GM12878 (cell line): ENCODE measurements around the gene GPR17. TPM values are rescaled to one million over a fixed set of nuclear protein-coding genes. Genes with fewer than 3 reads are reported as not detected.

Experiments
- ATAC-seq: fragments of 200-7000 bp; cut with Tn5 transposase; 3 replicates; pipeline ENCODE4 v1.9.1; 2020; ENCODE audit warnings: mild to moderate bottlenecking, moderate library complexity
- BruUV-seq: library from RNA; stranded (reverse); fragments of 400-500 nt; replicated peaks from 2 replicates; lab custom pipeline; 2021; lab: Mats Ljungman, UMichigan
- CTCF ChIA-PET: fragments of 300-600 bp; sonication (Branson Sonifier 250); formaldehyde crosslinking; extraction: SDS; loops from one replicate; lab custom pipeline; 2021; ENCODE audit warnings: inconsistent platforms; lab: Yijun Ruan, JAX
- POLR2A ChIA-PET: fragments of 350-600 bp; formaldehyde crosslinking; extraction: SDS; loops from one replicate; lab custom pipeline; 2021; ENCODE audit warnings: inconsistent platforms; lab: Charles Lee
- RAD21 ChIA-PET: fragments of 300-600 bp; sonication (Branson Sonifier 250); formaldehyde crosslinking; loops from one replicate; lab custom pipeline; 2023; ENCODE audit warnings: antibody characterized with exemption; ENCODE audit not compliant: unreplicated experiment; lab: Charles Lee
- SMC1A ChIA-PET: fragments of 300-600 bp; sonication (Branson Sonifier 250); formaldehyde crosslinking; loops from one replicate; lab custom pipeline; 2023; ENCODE audit not compliant: unreplicated experiment, uncharacterized antibody; lab: Charles Lee
- DNase-seq: peaks from one replicate; pipeline ENCODE4 v3.0.0-alpha.2; 2011; ENCODE audit warnings: low read depth, low spot score
- FAIRE-seq: peaks from 3 replicates; lab custom pipeline; 2011; peaks lifted over from hg19 to GRCh38; lab: Jason Lieb, UNC
- H2AFZ ChIP-seq: 2 replicates; pipeline ENCODE4 v1.6.0; 2011; ENCODE audit warnings: low read depth, low read length, control low read depth; ENCODE audit not compliant: control insufficient read depth
- H3K27ac ChIP-seq: 2 replicates; pipeline ENCODE4 v1.5.1; 2011; ENCODE audit warnings: control low read depth; ENCODE audit not compliant: control insufficient read depth, insufficient read depth
- H3K27me3 ChIP-seq, 2 experiments: replicated peaks in 1 of 2; 2 replicates each; pipeline versions ENCODE4 v1.6.0 to v1.6.1; 2011; ENCODE audit warnings: low read length in 1 of 2; ENCODE audit not compliant: control insufficient read depth in 2 of 2, insufficient read depth in 2 of 2
- H3K36me3 ChIP-seq, 2 experiments: 2 replicates each; pipeline ENCODE4 v1.5.1; 2011; ENCODE audit warnings: low read length in 1 of 2; ENCODE audit not compliant: control insufficient read depth in 2 of 2, insufficient read depth in 2 of 2
- H3K4me1 ChIP-seq: 2 replicates; pipeline ENCODE4 v1.6.1; 2011; ENCODE audit warnings: mild to moderate bottlenecking, low read length, moderate library complexity, mixed read lengths; ENCODE audit not compliant: control insufficient read depth, insufficient read depth
- H3K4me2 ChIP-seq: 2 replicates; pipeline ENCODE4 v1.6.0; 2011; ENCODE audit warnings: control low read depth; ENCODE audit not compliant: control insufficient read depth, insufficient read depth
- H3K4me3 ChIP-seq: fragments of 200-600 bp; sonication (generic); 2 replicates; pipeline ENCODE4 v1.5.1; 2016
- H3K79me2 ChIP-seq: 2 replicates; pipeline ENCODE4 v1.6.0; 2011; ENCODE audit warnings: low read length; ENCODE audit not compliant: control insufficient read depth, insufficient read depth
- H3K9ac ChIP-seq: 2 replicates; pipeline ENCODE4 v1.8.0; 2011; ENCODE audit warnings: low read length, control low read depth, mixed read lengths; ENCODE audit not compliant: control insufficient read depth, insufficient read depth
- H3K9me3 ChIP-seq: replicated peaks from 3 replicates; pipeline ENCODE4 v1.5.1; 2011; ENCODE audit warnings: mild to moderate bottlenecking, low read length; ENCODE audit not compliant: control insufficient read depth, insufficient read depth
- H4K20me1 ChIP-seq: 2 replicates; pipeline ENCODE4 v1.6.0; 2011; ENCODE audit not compliant: control insufficient read depth, insufficient read depth
- ESRRA ChIP-seq: IDR thresholded peaks from 2 replicates; pipeline ENCODE4 v1.6.1; 2012; ENCODE audit warnings: mild to moderate bottlenecking, low read length, improper control_type of control experiment
- GATAD2B ChIP-seq: fragments of 450-650 bp; conservative IDR thresholded peaks from 2 replicates; pipeline ENCODE4 v1.6.1; 2017; ENCODE audit warnings: low read depth, mild to moderate bottlenecking, moderate library complexity
- HDAC6 ChIP-seq: fragments of 200-600 bp; sonication (generic); IDR thresholded peaks from one replicate; pipeline ENCODE4 v1.8.0; 2017; ENCODE audit warnings: antibody characterized with exemption; ENCODE audit not compliant: unreplicated experiment
- NFYA ChIP-seq: IDR thresholded peaks from 2 replicates; pipeline ENCODE4 v1.6.1; 2011; ENCODE audit warnings: low read depth, mild to moderate bottlenecking, low read length, improper control_type of control experiment, borderline replicate concordance
- NR2C1 ChIP-seq: fragments of 450-650 bp; IDR thresholded peaks from 2 replicates; pipeline ENCODE4 v1.6.1; 2017; ENCODE audit warnings: antibody characterized with exemption, mild to moderate bottlenecking, moderate library complexity
- POLR2AphosphoS2 ChIP-seq: IDR thresholded peaks from 2 replicates; pipeline ENCODE4 v1.6.1; 2011; ENCODE audit warnings: low read depth, mild to moderate bottlenecking, low read length, improper control_type of control experiment, moderate library complexity
- RAD21 ChIP-seq: IDR thresholded peaks from 2 replicates; pipeline ENCODE4 v1.6.1; 2011; ENCODE audit warnings: mild to moderate bottlenecking, low read depth, low read length, moderate library complexity; ENCODE audit not compliant: insufficient read depth
- RB1 ChIP-seq: fragments of 450-650 bp; formaldehyde crosslinking; IDR thresholded peaks from 2 replicates; pipeline ENCODE4 v1.6.1; 2017; ENCODE audit warnings: mild to moderate bottlenecking, borderline replicate concordance
- TBL1XR1 ChIP-seq: IDR thresholded peaks from 2 replicates; pipeline ENCODE4 v1.6.1; 2012; ENCODE audit warnings: low read depth, low read length, improper control_type of control experiment
- USF1 ChIP-seq: IDR thresholded peaks from 2 replicates; pipeline ENCODE4 v1.6.1; 2011; ENCODE audit warnings: borderline replicate concordance, low read depth, mild to moderate bottlenecking, moderate library complexity, mixed read lengths, low read length; ENCODE audit not compliant: insufficient read depth; ENCODE audit errors: extremely low read length
- YBX1 ChIP-seq: fragments of 450-650 bp; IDR thresholded peaks from 2 replicates; pipeline ENCODE4 v1.6.1; 2016; ENCODE audit warnings: antibody characterized with exemption
- WGBS: methylation state at CpG from one replicate; pipeline ENCODE4 v1.1.6; 2016; ENCODE audit warnings: low lambda C conversion rate; ENCODE audit not compliant: insufficient replicate concordance, insufficient coverage; ENCODE audit errors: missing lambda C conversion rate; 5-methylcytosine and 5-hydroxymethylcytosine counted together
- in situ Hi-C: fragments of 300-500 bp; cut with MboI; formaldehyde crosslinking; loops from 9 replicates; pipeline ENCODE4 v1.14.3; 2018; ENCODE audit warnings: mixed read lengths
- intact Hi-C: fragments of 100-400 bp; cut with micrococcal nuclease; formaldehyde crosslinking; loops from one replicate; pipeline ENCODE4 v1.14.2; 2022; ENCODE audit not compliant: unreplicated experiment
- polyA plus RNA-seq, 11 experiments: library from polyadenylated mRNA; depleted of rRNA in 4 of 11; unstranded in 6 of 11; stranded (reverse) in 5 of 11; fragments of >200 nt; fragmentation: Nextera tagmentation in 4 of 11; fragmentation: Illumina TruSeq in 1 of 11; extraction: Ambion mirVana in 4 of 11; extraction: Trizol in 1 of 11; gene quantifications; 1 replicate in 1 of 11; 2 replicates in 10 of 11; pipeline versions ENCODE4 v1.2.1 to v1.2.3, GENCODE V29; 2011 to 2016; ENCODE audit warnings: inconsistent platforms in 2 of 11, missing spikeins in 2 of 11, low read depth in 1 of 11
- total RNA-seq, 4 experiments: library from RNA; depleted of rRNA in 3 of 4; stranded (reverse); fragments of >200 nt in 3 of 4; fragmentation: Illumina TruSeq in 1 of 4; extraction: Trizol in 1 of 4; gene quantifications; 2 replicates each; pipeline versions ENCODE4 v1.2.1 to v1.2.3, GENCODE V29; 2013 to 2021
- TF ChIP-seq, protein P1 (sequence below): fragments of 450-650 bp; IDR thresholded peaks from 2 replicates; pipeline ENCODE4 v1.6.1; 2014; ENCODE audit warnings: mild to moderate bottlenecking

Gene GPR17
- total and polyA plus RNA-seq, 10 of the 15 experiments (the other 5 are each of a cell fraction or from before 2014, with no cell fraction given) = not detected

GRCh38 chr2:127685410-127686080 lies 39.6 kb downstream of the GPR17 start:
- ChIA-PET CTCF (interaction anchor here (0.7 kb wide), 1 partner anchor 94 kb away, joined by 3 read pairs; no protein-coding TSS in a partner anchor), RAD21 (no interaction called here), SMC1A (no interaction called here), POLR2A (no interaction called here)
- H3K9ac ChIP-seq = no peak overlapping the region
- peaks cover 0 to 2% of the 10 kb centered on the region in 2 experiments; a peak in 2 of 4 replicates for H3K27me3 ChIP-seq
- BruUV-seq = no TSS peak
- no peaks in the 10 kb centered on the region for H4K20me1 ChIP-seq
- no peaks in the 10 kb centered on the region for H3K4me1 ChIP-seq
- DNase-seq = no peak
- 32% methylated on average over 8 of the region's 8 CpGs for WGBS
- H3K79me2 ChIP-seq = no peaks in the 10 kb centered on the region
- no peak overlapping the region for H3K27ac ChIP-seq
- ATAC-seq = no peak
- no peak overlapping the region for H3K4me2 ChIP-seq
- intact Hi-C loops (no loop called here), in situ Hi-C loops (no loop called here)
- no peaks in the 10 kb centered on the region for H3K36me3 ChIP-seq
- H2AFZ ChIP-seq = no peak overlapping the region
- H3K9me3 ChIP-seq = peaks cover 8% of the 10 kb centered on the region; the same call in 2 of the 3 replicates
- TF ChIP-seq ESRRA (no peak), TBL1XR1 (no peak), GATAD2B (no peak), HDAC6 (no peak), POLR2AphosphoS2 (no peak), NR2C1 (no peak), RB1 (no peak), RAD21 (no peak), YBX1 (no peak), NFYA (no peak), USF1 (no peak)
- TF ChIP-seq, protein P1, sequence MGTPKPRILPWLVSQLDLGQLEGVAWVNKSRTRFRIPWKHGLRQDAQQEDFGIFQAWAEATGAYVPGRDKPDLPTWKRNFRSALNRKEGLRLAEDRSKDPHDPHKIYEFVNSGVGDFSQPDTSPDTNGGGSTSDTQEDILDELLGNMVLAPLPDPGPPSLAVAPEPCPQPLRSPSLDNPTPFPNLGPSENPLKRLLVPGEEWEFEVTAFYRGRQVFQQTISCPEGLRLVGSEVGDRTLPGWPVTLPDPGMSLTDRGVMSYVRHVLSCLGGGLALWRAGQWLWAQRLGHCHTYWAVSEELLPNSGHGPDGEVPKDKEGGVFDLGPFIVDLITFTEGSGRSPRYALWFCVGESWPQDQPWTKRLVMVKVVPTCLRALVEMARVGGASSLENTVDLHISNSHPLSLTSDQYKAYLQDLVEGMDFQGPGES = no peak
- H3K4me3 ChIP-seq = no peak overlapping the region
- FAIRE-seq = no peak
